AG20443 (cell line): ENCODE data around the gene CD22.
"Not testable (repeated sequence)": the region's sequence is repeated elsewhere in the genome, so short reads cannot be mapped to it uniquely, and the experiment has no call there.

ENCODE experiments used
- DNase-seq: peaks from one replicate; pipeline ENCODE4 v3.0.0; 2012; ENCODE audit warnings: low spot score, mixed read lengths

Gene CD22

GRCh38 chr19:35341565-35342225, 12.7 kb downstream of the CD22 start:
- DNase-seq: no peak

DNA sequence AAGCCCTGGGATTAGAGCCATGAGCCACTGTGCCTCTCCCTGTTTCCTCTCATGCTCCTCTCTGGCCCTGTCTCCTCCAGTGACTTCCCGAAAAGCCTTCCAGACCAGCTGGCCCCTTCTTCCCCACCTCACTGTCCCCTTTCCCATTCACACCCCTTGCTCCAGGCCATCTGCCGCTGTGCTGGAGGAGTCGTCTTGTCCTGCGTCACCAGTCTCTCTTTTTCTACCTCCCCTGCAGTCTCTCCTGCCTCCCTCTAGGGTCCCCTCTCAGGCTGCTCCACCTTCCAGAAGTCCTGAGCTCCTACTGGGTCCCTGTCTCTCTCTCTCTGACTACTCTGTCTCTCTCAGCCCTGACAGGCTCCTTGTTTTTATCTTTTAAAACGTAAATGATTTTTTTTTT, 13.4 kb downstream of the CD22 start:
- no peak for DNase-seq

DNA sequence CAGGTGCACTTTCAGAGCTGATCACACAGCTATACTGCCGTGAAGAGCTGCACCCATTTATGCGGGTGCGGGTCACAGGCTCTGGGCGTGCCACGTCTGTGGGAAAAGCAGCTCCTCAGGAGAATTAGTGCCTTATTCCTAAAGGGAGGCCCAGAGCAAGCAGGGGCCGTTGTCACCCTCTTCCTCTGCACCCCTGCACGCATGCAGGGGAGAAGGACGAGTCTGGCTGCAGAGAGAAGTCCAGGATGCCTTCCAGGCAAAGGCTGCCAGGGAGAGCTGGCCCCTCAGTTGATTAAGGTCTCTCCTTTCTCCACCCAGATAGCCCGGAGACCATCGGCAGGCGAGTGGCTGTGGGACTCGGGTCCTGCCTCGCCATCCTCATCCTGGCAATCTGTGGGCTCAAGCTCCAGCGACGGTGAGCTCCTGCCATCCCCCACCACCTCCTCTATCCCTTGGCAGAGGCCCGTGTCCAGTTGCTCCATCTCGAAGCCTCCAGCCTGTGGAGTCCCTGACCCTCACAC, 15.6 kb downstream of the CD22 start:
- DNase-seq: no peak

DNA sequence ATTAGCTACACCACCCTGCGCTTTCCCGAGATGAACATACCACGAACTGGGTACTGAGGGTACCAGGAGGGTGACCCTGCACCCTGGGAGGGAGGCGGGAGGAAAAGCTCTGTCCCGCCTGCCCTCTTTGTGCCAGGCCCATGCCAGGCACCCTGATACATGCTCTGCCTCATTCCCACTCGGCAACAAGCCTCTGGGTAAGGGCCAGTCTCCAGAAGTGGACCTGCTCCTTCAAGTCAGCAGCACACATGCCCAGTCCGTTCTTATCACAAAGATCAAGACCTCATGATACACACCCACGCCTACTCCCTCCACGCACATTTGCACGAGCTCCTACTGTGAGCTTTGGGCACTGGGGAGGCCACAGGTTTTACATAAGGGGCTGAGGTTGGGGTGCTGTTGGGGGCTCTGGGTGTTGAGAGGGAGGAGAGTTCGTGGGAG, 16.7 kb downstream of the CD22 start:
- DNase-seq: no peak

- DNase-seq: no peak
Observed at GRCh38 chr19:35346193-35347052, 17.4 kb downstream of the CD22 start.

GRCh38 chr19:35347171-35347929, 18.4 kb downstream of the CD22 start, which contains the start of gene FFAR1:
TSS of gene FFAR1 (plus strand) at chr19:35347902. CDS start at chr19:35351552, 3,650 bp downstream.
- no peak for DNase-seq

- DNase-seq: no peak
Observed at GRCh38 chr19:35347930-35348298, 18.9 kb downstream of the CD22 start.

- DNase-seq: no peak
Observed at GRCh38 chr19:35348911-35349611, 20.1 kb downstream of the CD22 start.

GRCh38 chr19:35349614-35350521, 20.9 kb downstream of the CD22 start:
- no peak for DNase-seq

- DNase-seq: peak; percentile 8
Observed at GRCh38 chr19:35350591-35350990, 21.6 kb downstream of the CD22 start.

- DNase-seq: no peak
Observed at GRCh38 chr19:35351411-35352176, 22.6 kb downstream of the CD22 start.

DNA sequence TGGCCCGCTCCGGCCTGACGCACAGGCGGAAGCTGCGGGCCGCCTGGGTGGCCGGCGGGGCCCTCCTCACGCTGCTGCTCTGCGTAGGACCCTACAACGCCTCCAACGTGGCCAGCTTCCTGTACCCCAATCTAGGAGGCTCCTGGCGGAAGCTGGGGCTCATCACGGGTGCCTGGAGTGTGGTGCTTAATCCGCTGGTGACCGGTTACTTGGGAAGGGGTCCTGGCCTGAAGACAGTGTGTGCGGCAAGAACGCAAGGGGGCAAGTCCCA, 23.1 kb downstream of the CD22 start:
- DNase-seq: no peak

- DNase-seq: peak; percentile 90
Observed at GRCh38 chr19:35352448-35353304, 23.7 kb downstream of the CD22 start.

- no peak for DNase-seq
Observed at GRCh38 chr19:35353635-35354034, 24.6 kb downstream of the CD22 start.

DNA sequence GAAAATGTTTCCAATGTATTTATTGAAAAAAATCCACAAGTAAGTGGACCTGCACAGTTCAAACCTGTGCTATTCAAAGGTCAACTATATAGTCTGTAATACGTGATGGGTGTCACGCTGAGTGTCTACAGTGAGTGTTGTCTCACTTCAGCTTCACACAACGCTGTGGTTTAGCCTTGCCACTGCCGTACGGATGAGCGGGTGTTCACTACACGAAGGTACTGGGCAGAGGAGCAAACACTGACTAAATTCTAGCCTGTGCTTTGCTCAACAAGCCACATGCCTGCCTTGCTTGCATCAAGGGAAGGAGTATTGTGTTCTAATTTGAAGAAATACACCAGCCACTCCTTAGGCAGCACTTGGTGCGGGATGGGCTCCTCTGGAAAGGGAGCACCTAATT, 25.9 kb downstream of the CD22 start:
- DNase-seq: no peak

- no peak for DNase-seq
Observed at GRCh38 chr19:35355791-35356460, 26.9 kb downstream of the CD22 start.

- peak; percentile 46 for DNase-seq
Observed at GRCh38 chr19:35357867-35358573, 29.0 kb downstream of the CD22 start, which contains the start of gene FFAR3. TSS of gene FFAR3 (plus strand) at chr19:35358460. CDS start at chr19:35358891, 431 bp downstream.

GRCh38 chr19:35358834-35359233, 29.8 kb downstream of the CD22 start:
- DNase-seq: not testable (repeated sequence)
